ENCODE data around the gene SCGB1C1.

The SCGB1C1 gene

GRCh38 chr11:223026-223789 is 30.3 kb downstream of the SCGB1C1 start:
- no peak for TF ChIP-seq CTCF (conservative IDR thresholded peaks at IDR 0.05; ENCODE audit: low read depth, low read length)
- H3K4me3 ChIP-seq (ENCODE audit: low read length), result no peak overlapping the region

DNA sequence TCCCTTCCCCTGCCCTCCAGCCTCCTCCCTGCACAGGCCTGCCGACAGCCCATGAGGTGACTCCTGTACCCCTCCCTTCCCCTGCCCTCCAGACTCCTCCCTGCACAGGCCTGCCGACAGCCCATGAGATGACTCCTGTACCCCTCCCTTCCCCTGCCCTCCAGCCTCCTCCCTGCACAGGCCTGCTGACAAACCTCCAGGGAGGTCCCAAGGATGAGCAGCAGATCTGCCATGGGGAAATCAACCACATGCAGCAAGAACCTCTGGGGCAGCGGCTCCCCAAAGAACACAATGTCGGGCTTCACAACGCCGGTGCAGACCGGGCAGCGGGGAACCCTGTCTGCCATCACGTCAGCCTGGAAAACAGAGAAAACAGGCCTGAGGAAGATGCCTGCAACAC is 31.0 kb downstream of the SCGB1C1 start:
- TF ChIP-seq CTCF (conservative IDR thresholded peaks at IDR 0.05; ENCODE audit: low read depth, low read length), result no peak
- H3K4me3 ChIP-seq (ENCODE audit: low read length), result no peak overlapping the region
- DNase-seq (ENCODE audit: low read depth), result no peak

More at GRCh38 chr11:223026-223789, 30.3 kb downstream of the SCGB1C1 start:
- DNase-seq (ENCODE audit: low read depth), result no peak

DNA sequence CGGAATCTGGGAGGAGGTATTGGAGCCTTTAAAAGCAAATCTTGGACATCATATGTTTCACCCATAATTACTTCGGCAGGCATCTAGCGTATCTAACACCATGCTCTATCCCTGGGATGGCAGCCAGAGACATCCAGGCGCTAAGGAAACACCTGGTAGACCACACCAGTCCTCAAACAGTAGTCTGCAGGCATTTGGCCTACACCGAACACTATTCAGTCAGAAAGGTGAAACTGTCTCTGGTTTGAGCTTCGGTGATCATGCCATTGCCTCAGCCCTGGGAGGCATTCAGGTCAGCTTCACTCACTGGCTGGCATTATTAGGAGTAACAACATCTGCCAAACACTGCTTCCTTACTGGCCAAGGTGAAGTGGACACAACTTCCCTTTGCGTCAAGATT is 31.5 kb downstream of the SCGB1C1 start:
- no peak for DNase-seq (ENCODE audit: low read depth)
- TF ChIP-seq CTCF (conservative IDR thresholded peaks at IDR 0.05; ENCODE audit: low read depth, low read length), result no peak
- H3K4me3 ChIP-seq (ENCODE audit: low read length), result no peak overlapping the region

DNA sequence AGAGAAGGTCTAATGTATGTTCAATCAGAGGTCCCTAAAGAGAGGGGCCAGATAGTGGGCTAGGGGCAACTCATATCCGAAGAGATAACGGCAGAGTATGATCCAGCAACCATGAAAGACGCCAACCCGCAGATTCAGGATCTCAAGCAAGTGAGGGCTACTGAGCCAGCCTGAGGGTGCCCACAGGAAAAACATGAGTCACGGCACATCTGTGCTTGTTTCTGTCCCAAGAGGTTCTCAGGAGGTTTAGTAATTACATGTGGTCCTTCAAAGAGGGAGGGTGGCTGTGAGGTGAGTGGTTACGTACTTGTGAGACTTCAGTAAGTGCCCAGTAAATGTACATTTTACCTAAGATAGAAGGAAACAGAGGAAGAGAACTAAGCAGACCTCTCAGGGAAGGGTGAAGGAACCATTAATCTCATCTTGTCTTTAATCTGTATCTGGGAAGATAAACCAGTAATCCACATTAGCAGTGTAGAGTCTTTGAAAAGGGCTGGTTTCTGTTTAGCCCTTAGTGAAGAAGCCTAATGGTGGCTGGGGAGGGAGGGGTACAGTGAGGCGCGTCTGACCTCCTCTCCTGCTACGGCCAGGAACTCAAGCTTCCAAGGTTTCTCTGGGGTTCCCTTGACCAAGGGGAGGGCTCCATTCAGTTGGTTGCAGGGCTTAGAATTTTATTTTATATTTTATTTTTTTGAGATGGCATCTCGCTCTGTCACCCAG is 33.0 kb downstream of the SCGB1C1 start:
- no peak for DNase-seq (ENCODE audit: low read depth)
- TF ChIP-seq CTCF (conservative IDR thresholded peaks at IDR 0.05; ENCODE audit: low read depth, low read length), result no peak
- no peak overlapping the region for H3K4me3 ChIP-seq (ENCODE audit: low read length)

DNA sequence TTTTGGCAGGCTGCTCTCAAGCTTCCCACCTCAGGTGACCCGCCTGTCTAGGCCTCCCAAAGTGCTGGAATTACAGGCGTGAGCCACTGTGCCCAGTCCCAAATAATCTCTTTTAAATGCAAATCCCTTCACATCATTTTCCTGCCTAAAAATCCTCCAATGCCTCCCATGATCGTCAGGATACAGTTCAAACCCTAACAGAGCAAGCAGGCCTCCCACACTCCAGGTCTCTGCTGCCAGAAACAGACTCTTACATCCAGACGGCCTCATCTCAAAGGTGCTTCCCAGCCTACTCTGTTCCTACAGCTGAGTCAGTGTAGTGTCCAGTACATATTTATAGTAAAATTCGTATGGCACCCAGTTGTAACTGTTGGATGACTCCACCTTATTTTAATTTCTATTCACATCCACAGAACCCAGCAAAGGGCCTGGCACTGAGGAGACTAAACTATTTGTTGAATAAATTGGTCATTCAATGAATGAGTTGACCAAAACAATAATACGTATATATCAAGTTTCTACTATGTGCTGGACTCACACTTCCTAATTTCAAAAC is 35.0 kb downstream of the SCGB1C1 start:
- no peak for TF ChIP-seq CTCF (conservative IDR thresholded peaks at IDR 0.05; ENCODE audit: low read depth, low read length)
- no peak for DNase-seq (ENCODE audit: low read depth)
- H3K4me3 ChIP-seq (ENCODE audit: low read length), result no peak overlapping the region

GRCh38 chr11:230431-230830 is 37.6 kb downstream of the SCGB1C1 start:
- DNase-seq (ENCODE audit: low read depth), result no peak
- TF ChIP-seq CTCF (conservative IDR thresholded peaks at IDR 0.05; ENCODE audit: low read depth, low read length), result no peak

More at GRCh38 chr11:230431-230830, 37.6 kb downstream of the SCGB1C1 start:
- no peak overlapping the region for H3K4me3 ChIP-seq (ENCODE audit: low read length)

Data from retinal pigment epithelial cell (primary cell).